Stimulated activated CD4-positive, alpha-beta T cell treated with anti-CD3 and anti-CD28 coated beads, TNF-alpha, amount 100 ng/mL, for 24 hours (primary cell): ENCODE results near the gene CLDN18.

Experiments used
- DNase-seq, 3 experiments: peaks; one replicate each; pipeline ENCODE4 v3.0.0-alpha.2; 2020; ENCODE audit warnings: low read depth in 3 of 3

Gene CLDN18

DNA sequence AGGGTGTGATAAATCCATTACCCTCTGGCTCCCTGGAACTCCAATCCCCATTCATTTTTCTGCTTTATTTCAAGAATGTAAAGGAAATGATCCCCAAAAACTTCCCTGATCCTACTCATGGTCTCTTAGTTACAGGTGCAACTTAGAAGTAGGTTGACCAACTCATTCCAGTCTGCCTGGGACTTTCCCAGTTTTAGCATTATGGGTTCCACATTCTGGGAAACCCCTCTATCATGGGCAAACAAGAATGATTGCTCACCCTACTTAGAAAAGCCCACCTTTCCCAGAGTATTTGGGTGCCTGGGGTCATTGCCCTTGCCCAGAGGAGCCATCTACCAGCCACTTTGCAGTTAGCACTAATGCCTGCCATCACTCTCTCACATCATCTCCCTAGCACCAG lies 15.6 kb downstream of the CLDN18 start:
- no peak for DNase-seq

DNA sequence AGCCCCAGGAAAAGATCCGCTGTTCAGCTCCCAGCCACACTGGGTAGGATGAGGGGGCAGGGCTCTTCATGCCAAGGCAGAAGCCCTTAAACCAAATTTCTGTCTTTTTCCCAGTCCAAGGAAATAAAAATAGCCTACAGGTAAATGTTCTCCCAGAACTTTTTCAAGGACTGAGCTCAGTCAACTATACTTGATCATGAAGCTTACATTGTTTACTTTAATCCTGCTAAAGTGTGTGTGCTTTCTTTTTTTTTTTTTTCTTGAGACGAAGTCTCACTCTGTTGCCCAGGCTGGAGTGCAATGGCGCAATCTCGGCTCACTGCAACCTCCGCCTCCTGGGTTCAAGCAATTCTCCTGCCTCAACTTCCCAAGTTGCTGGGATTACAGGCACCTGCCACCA lies 17.9 kb downstream of the CLDN18 start:
- DNase-seq, result no peak

DNA sequence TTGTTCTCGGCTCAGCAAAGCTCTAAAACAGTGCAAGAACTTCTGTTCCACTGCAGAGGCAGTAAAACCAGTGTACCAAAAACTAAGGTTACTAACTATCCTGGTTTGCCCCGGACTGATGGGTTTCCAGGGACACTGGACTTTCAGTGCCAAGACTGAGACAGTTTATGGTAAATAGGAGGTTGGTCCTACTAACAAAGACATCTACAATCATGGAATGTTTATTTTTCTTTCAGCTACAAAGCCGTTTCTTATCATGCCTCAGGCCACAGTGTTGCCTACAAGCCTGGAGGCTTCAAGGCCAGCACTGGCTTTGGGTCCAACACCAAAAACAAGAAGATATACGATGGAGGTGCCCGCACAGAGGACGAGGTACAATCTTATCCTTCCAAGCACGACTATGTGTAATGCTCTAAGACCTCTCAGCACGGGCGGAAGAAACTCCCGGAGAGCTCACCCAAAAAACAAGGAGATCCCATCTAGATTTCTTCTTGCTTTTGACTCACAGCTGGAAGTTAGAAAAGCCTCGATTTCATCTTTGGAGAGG lies 20.8 kb downstream of the CLDN18 start:
- no peak for DNase-seq

DNA sequence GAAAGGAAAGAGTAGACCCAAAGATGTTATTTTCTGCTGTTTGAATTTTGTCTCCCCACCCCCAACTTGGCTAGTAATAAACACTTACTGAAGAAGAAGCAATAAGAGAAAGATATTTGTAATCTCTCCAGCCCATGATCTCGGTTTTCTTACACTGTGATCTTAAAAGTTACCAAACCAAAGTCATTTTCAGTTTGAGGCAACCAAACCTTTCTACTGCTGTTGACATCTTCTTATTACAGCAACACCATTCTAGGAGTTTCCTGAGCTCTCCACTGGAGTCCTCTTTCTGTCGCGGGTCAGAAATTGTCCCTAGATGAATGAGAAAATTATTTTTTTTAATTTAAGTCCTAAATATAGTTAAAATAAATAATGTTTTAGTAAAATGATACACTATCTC lies 21.6 kb downstream of the CLDN18 start:
- DNase-seq, result no peak

DNA sequence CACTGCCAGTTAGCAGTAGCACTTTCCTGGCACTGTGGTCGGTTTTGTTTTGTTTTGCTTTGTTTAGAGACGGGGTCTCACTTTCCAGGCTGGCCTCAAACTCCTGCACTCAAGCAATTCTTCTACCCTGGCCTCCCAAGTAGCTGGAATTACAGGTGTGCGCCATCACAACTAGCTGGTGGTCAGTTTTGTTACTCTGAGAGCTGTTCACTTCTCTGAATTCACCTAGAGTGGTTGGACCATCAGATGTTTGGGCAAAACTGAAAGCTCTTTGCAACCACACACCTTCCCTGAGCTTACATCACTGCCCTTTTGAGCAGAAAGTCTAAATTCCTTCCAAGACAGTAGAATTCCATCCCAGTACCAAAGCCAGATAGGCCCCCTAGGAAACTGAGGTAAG lies 22.6 kb downstream of the CLDN18 start:
- no peak for DNase-seq

DNA sequence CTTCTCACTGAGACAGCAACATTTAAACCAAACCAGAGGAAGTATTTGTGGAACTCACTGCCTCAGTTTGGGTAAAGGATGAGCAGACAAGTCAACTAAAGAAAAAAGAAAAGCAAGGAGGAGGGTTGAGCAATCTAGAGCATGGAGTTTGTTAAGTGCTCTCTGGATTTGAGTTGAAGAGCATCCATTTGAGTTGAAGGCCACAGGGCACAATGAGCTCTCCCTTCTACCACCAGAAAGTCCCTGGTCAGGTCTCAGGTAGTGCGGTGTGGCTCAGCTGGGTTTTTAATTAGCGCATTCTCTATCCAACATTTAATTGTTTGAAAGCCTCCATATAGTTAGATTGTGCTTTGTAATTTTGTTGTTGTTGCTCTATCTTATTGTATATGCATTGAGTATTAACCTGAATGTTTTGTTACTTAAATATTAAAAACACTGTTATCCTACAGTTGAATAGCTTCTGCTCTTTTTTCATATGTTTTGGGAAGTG lies 23.3 kb downstream of the CLDN18 start:
- no peak for DNase-seq

DNA sequence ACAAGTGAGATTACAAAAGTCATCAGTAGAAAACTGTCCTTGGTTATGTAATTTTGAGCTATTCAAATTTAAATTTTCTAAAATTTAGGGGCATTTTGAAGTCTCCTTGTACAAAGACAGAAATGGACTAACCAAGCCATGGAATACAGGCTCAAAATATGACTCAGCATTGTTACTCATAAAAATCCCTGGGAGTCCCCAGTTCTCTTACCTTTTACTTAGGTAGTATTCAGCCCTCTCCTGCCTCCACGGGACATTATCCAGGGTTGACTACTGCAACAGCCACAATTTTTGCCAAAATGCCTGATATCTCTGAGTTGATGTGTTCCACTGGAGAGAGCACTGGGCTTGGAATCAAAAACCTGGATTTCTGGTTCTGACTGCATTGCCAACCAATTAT lies 25.0 kb downstream of the CLDN18 start:
- no peak for DNase-seq

DNA sequence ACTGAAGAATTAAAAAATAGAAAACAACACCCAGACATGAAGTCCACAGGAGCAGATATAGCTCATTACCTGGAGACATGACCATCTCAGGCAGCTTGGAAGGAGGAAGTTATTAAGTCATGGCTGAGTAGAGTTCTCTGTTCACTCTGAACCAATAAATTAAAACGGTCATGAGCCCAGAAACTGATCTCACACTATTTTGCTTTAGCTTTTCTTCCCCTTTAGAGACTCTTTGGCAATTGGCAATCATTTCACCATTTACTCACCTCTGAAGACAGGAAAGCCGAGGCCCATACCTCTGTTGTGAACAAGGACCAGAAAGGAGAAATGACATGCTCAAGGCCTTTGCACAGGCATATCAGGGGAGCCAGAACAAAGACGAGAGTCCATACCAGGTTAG lies 26.6 kb downstream of the CLDN18 start:
- DNase-seq, result no peak

DNA sequence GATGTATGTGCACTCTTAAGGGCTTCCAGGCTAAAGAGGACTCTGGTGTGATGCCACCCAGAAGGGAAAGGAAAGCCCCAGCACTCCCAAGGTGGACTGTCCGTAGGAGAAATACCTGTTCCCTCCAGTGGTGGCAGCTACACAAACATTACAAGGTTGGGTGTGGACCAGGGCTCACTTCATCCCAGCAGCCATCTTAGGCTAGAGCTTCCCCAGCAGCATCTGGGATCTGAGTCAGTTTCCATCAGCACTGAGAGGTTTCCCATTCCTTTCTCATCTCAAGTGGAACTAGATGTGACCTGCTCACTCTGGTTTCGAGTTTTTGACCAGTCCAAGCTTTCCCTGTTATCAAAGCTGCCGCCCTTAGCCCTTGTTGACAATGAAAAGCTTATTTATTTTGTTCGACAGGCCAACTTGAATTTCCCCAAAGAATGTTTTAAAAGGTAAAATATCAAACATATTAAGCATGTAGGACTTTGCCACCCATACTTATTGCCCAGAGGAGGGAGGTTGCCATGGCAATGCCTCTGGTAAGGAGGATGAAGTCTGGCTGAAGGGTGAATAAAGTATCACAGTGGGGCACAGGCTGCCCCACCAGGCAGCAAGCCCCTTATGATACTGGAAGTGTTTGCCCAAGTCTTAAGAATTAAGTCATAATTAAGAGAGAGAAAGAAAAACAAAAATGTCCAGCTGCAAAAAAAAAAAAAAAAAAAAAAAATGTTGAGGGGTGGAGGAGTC lies 28.9 kb downstream of the CLDN18 start:
- DNase-seq, result no peak

DNA sequence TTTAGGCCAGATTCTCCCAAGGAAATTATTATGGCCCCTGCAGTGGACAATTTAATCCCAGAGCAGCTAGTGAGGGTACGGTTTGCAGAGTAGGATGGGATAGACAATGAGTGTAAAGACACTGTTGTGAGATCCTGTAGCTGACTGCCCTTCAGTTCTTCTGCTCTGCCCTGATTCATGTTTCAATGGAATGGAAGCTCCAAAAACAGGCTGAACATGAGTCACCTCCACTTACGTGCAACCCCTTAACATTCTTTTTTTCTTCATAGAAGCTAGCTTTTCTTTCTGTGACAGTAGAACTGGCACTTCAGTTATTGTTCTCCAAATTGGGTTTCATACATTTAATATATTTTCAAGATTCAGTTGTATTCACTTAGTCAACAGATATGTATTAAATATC lies 32.1 kb downstream of the CLDN18 start:
- no peak for DNase-seq

DNA sequence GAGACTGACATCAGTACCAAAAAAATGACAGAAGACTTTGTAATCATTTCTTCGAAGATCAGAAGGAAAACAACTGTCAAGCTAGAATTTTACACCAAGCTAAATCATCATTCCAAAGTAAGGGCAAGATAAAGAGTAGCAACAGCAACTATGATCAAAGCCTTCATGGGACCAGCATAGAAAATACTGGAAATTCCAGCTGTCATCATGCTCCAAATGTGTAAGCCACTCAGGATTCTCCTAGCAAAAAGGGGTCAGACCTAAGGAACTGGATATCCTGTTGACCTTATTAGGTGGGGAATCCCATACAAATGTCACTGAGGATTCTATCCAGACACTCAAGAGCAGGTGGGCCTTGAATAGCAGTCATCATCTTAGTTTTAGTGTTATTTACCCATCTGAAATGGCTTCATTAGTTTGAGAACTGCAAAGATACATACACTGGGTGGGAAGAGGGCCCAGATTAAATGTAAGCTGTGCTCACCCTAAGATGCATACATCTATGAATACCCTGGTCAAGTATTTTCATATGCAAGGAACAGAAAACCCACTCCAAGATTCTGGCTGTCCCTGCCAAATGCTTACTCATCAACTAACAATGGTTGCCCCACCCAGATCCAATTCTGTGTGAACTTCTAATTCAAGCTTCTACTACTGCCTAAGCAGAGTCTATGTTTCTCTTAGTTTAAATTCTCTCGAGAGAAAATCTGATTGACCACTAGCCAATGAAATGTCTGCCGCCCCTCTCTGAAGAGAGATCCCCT lies 33.5 kb downstream of the CLDN18 start:
- DNase-seq, result no peak

DNA sequence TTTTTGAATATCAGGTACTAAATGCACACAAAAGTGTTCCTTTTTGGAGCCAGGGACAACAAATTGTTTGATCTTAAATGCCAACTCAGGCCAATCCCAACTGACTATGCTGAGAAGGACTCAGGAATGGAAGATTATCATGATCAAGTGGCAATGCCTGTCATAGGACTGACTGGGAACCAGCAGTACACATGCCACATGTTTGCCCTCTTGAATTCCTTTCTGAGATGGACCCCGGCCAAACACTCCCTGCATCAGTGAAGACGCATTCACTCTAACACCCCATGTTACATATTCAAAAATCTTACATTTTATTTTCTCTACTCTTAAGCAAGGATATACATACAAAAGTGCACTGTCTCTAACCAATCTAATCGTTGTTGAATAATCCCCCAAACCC lies 36.1 kb downstream of the CLDN18 start:
- DNase-seq, result no peak

DNA sequence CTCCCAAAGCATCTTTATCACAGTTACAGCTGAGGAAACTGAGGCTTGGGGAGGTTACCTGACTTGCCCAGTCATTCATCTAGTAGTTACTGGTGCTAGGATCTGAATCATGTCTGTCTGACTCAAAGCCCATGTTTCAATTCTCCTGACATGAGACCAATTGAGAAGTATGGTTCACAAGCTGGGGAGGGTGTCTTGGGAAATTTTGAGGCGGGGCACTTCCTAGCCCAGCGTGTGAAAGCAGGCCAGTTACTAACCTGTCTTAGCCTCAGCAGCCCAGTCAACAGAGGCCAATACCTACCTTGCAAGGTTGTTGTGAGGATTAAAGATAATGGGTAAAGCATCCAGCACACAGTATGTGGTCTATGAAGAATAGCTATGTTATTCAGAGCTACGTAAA lies 37.0 kb downstream of the CLDN18 start:
- no peak for DNase-seq

DNA sequence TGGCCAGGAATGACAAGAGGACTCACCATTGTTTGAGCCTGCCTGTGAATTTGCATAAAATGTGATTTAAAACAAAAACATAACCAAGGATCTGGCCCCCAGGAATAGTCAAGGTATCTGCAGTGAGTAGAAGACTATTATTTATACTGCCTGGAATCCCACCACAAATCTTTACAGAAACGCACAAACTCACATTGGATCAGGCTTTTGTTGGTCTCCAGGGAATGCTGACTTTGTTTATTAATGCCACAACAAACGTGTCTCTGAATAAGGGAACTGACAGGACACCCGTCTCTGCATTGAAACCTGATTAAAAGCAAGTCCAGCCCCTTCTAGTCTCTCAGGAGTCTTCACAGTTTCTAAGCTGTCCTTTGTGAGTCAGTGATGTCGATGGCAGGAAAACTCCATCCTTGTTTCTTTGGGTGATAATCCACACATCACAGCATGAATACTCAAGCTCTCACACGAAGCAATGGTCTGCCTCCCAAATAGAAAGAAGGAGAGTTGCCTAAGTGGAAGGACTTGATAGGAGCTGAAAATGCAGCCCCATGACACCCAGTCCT lies 37.7 kb downstream of the CLDN18 start:
- no peak for DNase-seq

DNA sequence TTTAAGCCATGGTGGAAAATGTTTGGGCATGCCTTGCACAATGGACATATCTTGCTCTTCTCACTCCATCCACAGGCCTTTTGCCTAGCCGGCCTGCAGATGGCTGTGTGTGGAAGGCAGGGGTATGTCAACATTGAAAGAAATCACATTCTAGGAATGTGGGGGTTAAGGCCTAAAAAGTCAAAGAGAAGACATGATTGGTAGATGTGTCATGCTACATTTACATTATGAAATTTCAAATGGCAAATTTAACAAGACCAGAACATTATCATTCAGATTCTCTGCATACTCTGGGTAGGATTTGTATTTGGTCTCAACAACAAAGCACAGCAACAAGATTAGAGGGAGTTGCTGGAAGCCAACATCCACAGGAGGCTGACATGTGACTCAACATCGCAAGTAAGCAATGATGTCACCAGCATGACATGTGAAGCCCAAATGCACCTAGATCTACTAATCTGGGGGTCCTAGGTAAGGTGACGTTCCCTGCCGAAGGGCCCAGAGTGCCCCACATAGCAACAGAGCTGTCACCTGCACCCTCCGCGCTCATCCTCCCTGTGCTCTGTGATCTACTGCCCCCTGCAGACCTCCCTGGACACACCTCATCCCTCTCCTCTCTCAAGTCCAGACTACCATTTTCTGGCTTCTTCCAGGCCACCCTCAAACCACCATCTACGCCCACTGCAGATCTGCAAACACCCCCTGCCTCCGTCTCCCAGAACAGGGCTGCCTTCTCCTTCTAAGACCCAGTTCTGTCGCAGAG lies 39.4 kb downstream of the CLDN18 start:
- DNase-seq, result no peak

DNA sequence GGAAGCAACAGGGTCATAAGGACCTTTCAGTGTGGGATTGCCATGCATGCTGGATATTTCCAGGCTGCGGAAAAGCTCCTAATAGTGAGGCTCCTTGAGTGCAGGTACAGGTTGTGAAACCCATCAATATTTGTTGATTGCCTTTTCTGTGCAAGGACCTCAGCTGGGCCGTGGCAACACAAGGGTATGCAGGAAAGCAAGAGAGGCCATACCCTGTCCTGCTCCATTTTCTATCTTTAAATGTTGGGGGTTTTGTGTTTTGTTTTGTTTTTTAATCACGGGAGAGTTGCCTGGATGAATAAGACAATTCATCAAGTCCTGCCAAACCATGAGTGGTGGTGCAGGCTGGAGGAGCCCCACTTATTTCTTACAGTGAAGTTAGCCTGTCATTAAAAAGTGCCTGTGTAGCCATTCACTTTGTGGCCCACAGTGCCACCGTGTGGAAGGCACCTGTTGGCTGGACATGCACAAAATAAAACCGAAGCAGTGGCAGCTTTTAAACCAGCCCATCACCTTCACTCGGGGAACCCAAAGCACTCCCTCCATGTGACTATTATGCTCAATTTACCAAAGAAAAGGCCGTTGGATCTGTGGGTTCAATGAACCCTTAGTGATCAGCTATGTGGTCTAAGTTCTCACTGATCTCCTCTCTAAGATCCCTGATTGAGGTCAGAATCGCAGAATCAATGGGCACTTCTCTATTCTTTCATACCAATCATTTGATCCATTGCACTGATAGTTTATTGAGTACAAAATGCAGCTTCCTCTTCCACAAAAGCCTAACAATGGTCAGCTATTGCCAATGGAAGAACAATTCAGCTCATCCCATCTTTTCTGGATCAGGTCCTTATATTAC lies 42.2 kb downstream of the CLDN18 start:
- peak in 1 of 3 experiments; percentile 22 for DNase-seq

DNA sequence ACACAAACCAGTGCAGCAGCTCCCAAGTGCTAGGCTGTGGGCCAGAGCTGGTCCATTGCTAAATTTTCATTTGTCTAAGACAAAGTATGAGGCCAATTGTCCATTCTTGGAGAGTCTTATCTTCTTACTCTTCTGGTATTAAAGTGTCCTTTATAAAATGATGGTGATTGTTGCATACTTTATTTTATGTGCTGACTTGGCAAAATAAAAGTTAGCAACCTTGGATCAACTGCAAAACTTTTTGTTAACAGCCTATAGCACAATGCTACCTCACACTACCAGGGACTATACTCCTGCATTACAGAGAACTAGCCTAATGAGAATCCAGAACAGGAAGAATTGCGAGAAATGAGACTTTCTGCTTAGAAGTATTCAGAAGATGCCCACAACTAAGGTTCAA lies 44.1 kb downstream of the CLDN18 start:
- DNase-seq, result no peak

DNA sequence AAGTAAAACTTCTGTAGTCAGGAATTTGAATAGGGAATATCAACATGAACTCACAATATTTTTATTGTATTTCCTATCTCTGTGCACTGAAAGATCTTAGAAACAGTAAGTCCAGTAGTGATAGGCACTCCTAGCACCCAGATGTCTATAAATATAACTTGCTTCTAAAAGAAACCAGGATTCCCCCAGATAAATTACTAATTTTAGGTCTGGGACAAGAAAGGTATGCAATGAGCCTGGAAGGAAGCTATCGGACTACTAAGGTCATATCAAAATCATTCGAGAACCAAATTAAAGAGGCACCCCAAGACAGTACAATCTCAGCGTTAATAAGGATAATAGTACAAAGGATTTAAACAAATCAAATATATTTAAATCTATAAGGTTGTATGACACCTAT lies 47.4 kb downstream of the CLDN18 start:
- DNase-seq, result no peak

DNA sequence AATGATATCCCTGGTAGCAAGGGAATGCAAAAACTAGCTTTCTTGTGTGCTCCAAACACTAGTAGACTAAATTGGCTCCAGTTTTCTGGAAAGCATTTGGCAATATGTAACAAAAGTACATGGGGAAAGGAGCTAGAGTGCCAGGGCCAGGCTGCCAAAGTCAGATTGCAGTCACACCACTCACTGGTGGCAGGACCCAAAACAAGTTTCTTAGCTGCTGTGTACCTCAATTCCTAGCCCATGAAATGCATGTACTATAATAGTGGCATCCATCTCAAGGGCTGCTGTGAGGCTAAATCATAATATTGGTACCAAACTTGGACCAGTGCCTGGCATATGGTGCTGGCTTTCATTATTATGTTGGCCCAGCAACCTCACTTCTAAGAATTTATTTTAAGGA lies 49.3 kb downstream of the CLDN18 start:
- no peak for DNase-seq

DNA sequence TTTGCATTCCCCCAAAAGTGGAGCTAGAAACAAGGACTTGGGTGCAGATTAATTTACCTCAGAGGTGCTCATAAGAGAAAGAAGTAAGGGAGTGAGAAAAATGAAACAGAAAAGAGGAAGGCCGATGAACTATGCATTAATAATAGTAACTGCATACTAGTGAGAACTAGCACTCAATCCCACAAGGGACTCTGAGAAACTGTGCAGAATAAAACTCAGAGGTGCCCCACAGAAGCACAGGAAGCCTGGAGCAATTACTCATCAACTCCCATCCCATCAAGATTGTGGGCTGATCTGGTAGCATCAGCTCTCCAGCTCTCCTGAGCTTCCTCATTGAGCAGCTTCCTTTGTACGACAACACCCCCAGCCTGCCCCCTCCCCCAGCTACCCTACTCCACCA lies 50.8 kb downstream of the CLDN18 start:
- no peak for DNase-seq

DNA sequence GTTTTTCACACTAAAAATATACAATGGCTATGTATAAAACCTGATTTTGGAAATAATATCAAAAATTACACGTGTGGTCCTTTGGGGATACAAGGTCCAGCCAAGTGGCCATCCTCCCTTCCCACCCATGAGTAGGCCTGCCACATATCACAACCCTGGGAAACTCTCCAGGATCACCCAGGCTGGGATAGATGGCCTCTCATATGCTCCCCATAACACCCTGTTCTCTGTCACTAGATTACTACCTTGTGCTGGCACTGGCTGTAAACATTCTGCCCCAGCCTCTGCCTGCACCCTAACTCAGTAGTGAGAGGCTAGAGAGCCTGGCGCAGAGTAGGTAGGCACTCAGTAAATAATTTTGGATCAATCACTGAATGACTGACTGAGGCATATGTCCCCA lies 52.1 kb downstream of the CLDN18 start:
- DNase-seq, result no peak
